Eye (tissue), 1 donor: ENCODE data around the gene VASP.
A peak's percentile ranks its signal among the peaks of the same experiment; 100 is the strongest.

Experiments used
- DNase-seq: peaks from one replicate; pipeline ENCODE4 v3.0.0-alpha.2; 2015

The VASP gene

DNA sequence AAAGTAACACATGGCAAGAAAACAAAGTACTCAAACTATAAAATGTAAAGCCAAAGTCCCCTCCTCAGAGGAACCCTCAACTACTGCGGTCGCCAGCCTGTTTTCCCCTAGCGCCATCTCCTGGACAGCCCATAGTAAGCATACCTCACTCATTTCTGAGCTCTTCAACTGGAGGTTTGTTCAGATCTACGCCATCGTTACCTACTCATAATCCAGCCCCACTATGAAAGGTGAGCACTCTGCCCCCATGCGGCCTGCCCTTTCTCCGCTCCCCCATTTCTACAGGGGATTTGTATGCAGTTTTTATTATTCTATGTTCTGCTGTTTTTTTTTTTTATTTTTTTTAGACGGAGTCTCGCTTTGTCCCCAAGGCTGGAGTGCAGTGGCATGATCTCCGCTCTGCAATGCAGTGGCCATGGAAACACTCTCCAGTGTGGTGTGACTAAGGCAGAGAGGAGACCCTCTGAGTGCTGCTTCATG is 51.2 kb downstream of the VASP start:
- DNase-seq, result peak; percentile 45

DNA sequence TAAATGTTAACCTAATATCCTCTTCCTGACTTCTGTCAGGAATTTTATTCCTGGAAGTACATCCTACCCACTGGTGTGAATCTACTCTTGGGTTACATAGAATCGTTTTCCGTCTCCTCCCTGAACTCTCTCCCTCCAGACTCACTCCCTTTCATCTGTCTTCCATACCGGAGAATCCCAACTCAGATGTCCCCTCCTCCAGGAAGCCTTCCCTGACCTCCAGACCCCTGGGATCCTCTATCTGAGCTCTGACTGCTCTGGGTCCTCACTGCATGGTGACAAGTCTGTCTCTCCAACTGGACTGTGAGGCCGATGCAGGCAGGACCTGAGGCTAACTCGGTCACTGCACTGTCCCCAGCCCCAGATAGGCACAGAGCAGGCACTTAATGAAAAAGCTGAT is 52.8 kb downstream of the VASP start:
- no peak for DNase-seq

DNA sequence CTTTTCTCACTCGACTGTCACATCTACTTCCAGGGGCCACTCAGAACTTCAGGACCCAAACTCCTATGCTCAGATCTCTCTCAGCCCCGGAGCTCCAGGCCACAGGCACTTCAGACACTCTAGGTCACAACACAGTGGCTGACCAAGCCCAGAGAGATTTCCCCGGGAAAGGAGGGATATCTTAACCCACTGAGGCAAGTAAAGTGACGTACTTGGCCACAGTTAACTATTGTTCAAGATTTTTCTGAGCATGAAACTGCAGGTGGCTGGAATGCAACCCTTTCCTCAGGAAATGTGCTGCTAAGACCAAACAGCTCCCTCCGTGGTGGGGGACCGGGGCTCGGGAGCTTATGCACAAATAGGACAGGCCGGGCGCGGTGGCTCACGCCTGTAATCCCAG is 53.4 kb downstream of the VASP start:
- no peak for DNase-seq

DNA sequence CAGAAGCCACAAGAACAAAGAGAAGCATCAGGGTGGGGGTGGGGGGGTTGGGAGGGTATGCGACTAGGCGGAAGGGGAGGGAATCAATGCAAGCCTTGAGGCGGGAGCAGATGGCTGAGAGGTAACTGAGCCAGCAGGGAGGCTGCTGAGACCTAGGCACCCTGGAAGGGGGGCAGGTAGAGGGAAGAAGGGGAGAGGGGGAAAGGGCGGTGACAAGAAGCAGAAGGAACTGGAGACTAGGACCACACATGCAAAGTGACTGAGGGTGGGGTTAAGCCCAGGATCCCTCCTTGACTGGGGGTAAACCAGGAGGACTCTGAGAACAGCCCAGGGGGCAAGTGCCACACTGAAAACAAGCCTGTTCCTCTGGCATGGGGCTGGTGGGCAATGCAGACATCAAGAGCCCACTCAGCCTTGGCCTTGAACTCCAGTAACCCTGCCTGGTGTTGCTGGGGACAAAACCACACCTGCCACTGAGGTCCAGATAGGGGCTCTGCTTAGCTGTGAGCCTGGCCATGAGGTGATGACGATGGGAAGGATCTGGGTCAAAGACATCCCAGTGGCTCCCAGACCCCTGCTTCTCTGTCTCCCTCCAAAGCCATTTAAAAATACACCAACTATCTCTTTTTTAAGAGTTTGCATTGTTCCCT is 57.0 kb downstream of the VASP start:
- no peak for DNase-seq

DNA sequence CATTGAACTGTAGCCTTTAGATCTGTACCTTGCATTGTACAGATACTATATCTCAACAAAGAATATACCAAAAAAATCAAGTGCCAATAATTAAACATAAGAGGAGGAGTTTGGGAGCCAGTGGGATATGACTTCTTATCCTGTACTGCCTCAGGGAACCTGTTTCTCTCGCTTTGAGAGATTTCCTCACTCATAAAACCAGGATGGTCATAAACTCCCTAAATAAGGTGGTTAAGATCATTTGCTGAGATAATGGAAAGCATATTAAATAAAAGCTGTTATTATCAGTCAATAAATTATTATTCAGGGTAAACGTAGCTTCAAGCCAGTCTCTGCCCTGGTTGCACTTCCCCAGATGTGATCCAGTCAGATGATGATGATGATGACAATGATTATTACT is 60.3 kb downstream of the VASP start:
- DNase-seq, result no peak

DNA sequence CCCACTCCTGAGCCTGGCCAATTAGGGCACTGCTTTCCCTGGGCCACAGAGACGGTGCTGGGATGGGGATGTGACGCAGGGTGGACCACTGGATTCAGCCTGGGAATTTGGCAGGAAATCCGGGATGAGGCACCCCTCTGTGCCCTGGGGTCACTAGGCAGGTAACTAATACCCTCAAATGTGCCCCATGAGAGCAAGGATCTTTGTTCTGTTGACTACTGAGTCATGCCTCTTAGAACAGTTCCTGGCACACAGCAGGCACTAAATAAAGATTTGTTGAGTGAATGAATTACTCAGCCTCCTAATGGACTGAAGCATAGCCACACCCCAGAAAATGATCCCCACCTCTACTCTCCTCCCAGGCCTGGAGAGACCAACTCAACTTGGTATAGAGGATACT is 61.5 kb downstream of the VASP start:
- DNase-seq, result no peak

DNA sequence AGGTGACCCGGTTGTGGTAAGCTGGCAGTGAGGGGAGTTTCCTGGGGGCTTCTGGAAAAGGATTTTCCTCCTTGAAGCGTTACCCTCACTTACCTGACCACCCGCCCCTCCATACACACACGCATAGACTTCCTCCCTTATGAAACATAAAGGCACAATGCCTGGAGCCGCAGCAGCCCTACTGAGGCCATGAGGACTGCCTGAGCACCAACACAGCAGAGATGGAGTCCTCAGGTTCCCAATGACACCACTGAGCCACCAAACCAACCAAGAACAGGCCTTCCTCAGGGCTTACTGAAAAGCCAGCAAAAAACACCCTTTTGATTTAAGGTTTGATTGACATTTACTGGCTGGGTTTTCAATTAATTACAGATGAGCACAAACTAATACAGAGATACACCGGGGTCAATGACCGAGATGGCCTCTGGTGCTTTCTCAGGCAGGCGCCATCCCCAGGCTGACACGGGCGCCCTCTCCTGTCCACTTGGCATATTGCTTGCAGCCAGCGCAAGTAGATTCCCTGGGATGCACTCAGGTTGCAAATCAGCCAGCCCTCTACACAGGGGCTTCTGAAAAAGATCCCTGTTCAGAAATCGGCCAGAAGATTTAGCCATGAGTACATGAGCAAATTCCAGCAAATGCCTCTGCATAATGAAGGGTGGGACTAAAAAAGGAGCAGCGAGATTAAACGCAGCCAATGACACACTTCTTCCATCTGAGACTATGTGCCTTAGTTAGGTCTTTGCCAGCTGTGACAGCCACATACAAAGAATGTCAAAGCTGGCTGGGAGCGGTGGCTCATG is 62.5 kb downstream of the VASP start:
- DNase-seq, result peak; percentile 43

DNA sequence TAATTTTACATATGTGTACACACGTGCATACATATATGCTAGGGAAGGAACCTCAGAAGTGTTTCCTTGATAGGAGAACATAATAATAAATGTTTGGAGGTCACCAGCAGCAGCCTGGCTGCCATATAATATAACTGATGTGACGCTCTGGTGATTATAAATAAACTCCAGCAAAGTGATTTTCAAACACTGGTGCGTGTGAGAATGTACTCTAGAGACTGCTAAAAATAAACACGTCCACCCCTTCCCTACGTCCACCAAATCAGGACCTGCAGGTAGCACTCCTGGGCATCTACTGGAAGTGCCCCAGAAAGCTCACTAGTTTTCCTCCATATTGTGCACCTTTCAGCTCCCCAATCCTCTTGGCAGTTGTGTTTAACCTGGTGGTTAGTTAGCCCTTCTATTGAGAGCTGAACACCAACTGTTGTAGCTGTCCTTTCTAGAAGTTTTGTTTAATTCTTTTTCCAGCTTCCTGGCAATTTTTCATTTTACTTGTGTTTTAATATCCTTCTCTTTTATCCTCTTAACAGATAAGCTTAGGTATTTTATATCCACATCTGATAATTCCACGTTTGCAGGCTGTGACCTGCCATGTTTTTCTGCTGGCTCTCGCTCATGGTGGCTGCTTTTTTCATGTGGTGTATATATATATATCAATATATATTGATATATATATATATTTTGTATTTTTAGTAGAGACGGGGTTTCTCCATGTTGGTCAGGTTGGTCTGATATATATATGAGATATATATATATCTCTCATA is 64.4 kb downstream of the VASP start:
- DNase-seq, result no peak

DNA sequence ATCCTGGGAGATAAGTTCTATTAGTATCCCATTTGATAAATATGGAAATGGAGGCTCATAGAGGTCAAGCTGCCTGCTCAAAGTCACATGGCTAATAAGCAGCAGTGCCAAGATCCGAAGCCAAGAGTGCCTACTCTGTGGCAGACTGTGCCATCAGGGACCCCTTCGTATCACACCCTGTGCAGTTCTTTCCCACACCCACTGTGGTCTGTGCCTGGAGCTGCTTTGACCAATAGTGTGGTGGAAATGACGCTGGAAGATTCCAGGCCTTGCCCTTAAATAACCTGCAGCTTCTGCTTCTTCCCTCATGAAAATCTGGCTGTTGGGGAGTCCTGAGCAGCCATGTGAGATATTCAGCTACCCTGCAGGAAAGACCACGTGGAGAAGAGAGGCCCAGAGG is 67.2 kb downstream of the VASP start:
- no peak for DNase-seq

DNA sequence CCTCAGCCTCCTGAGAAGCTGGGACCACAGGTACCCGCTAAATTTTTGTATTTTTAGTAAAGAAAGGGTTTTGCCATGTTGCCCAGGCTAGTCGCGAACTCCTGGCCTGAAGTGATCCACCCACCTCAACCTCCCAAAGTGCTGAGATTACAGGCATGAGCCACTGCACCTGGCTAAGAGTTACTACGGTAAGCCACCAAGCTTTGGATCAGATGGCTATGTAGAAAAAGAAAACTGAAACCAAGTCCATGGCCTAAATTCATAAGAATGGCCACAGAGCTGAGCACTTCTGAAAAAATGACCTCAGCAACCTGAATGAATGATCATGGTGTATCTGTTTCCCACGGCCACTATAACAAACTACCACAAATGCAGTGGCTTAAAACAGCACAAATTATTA is 67.9 kb downstream of the VASP start:
- DNase-seq, result no peak
